HCT116 (cell line): ENCODE measurements around the gene EMSY. TPM values are rescaled to one million over a fixed set of nuclear protein-coding genes. Genes with fewer than 3 reads are reported as not detected.

Experiments
- ATAC-seq: fragments of 200-7000 bp; cut with Tn5 transposase; 2 replicates; pipeline ENCODE4 v1.9.1; 2020; ENCODE audit warnings: mild to moderate bottlenecking, moderate library complexity
- BruUV-seq: library from RNA; stranded (reverse); fragments of 400-500 nt; replicated peaks from 2 replicates; lab custom pipeline; 2021; lab: Mats Ljungman, UMichigan
- CTCF ChIA-PET: fragments of 300-600 bp; sonication (Branson Sonifier 250); formaldehyde crosslinking; loops from one replicate; lab custom pipeline; 2021; ENCODE audit warnings: antibody characterized with exemption; lab: Charles Lee
- POLR2A ChIA-PET: fragments of 300-600, 350-600 bp; sonication (Branson Sonifier 250); formaldehyde crosslinking; loops from one replicate; lab custom pipeline; 2021; ENCODE audit warnings: antibody characterized with exemption; lab: Charles Lee
- RAD21 ChIA-PET, 2 experiments: fragments of 300-600 bp; sonication (Branson Sonifier 250); formaldehyde crosslinking; loops; one replicate each; lab custom pipeline; 2023; ENCODE audit warnings: low total read pairs in 2 of 2; ENCODE audit not compliant: uncharacterized antibody in 2 of 2, unreplicated experiment in 2 of 2, low non-redundant PET in 1 of 2; lab: Charles Lee
- DNase-seq: peaks from one replicate; pipeline ENCODE4 v3.0.0-alpha.2; 2010; ENCODE audit warnings: low read depth, low spot score
- H2AFZ ChIP-seq: fragments of 200-600 bp; shearing (Covaris generic), sonication (generic); 2 replicates; pipeline ENCODE4 v1.6.1; 2017; ENCODE audit warnings: low read depth, mixed run types, mixed read lengths, antibody characterized with exemption, low read length; ENCODE audit not compliant: poor library complexity, severe bottlenecking
- H3K27ac ChIP-seq: 2 replicates; pipeline ENCODE4 v1.5.1; 2012; ENCODE audit warnings: low read depth, low read length
- H3K27me3 ChIP-seq: fragments of 200-600 bp; sonication (generic); 2 replicates; pipeline ENCODE4 v1.6.1; 2016; ENCODE audit warnings: mixed run types, low read length, mixed read lengths; ENCODE audit not compliant: insufficient read depth
- H3K36me3 ChIP-seq, 2 experiments: fragments of 200-500 bp in 1 of 2; fragments of 200-600 bp in 1 of 2; sonication (Bioruptor generic) in 1 of 2; sonication (generic) in 1 of 2; 2 replicates each; pipeline versions ENCODE4 v1.5.1 to v1.6.1; 2014 to 2016; ENCODE audit warnings: low read length in 2 of 2, inconsistent platforms in 1 of 2, mixed read lengths in 1 of 2, mixed run types in 1 of 2; ENCODE audit not compliant: insufficient read depth in 2 of 2, control insufficient read depth in 1 of 2
- H3K4me1 ChIP-seq, 2 experiments: fragments of 200-600 bp in 1 of 2; sonication (generic) in 1 of 2; 2 replicates each; pipeline versions ENCODE4 v1.5.1 to v1.6.1; 2012 to 2017; ENCODE audit warnings: low read length in 2 of 2, inconsistent platforms in 1 of 2, mild to moderate bottlenecking in 1 of 2, mixed read lengths in 1 of 2, mixed run types in 1 of 2, moderate library complexity in 1 of 2; ENCODE audit not compliant: insufficient read depth in 2 of 2, control insufficient read depth in 1 of 2
- H3K4me2 ChIP-seq: fragments of 200-600 bp; sonication (generic); 2 replicates; pipeline ENCODE4 v1.6.1; 2017; ENCODE audit warnings: mixed run types, low read length, mixed read lengths
- H3K4me3 ChIP-seq, 2 experiments: fragments of 200-600 bp in 1 of 2; sonication (generic) in 1 of 2; replicated peaks in 1 of 2; 2 replicates each; pipeline ENCODE4 v1.5.1; 2011 to 2016; ENCODE audit warnings: low read length in 2 of 2, control low read depth in 1 of 2, low read depth in 1 of 2, mild to moderate bottlenecking in 1 of 2, mixed read lengths in 1 of 2, mixed run types in 1 of 2
- H3K79me2 ChIP-seq: fragments of 200-600 bp; sonication (generic); 2 replicates; pipeline ENCODE4 v1.6.1; 2017; ENCODE audit warnings: mild to moderate bottlenecking, mixed run types, low read length, moderate library complexity, mixed read lengths; ENCODE audit not compliant: insufficient read depth
- H3K9ac ChIP-seq: fragments of 200-600 bp; sonication (generic); 2 replicates; pipeline ENCODE4 v1.6.1; 2016; ENCODE audit warnings: low read length, mixed read lengths
- H3K9me2 ChIP-seq: fragments of 200-600 bp; sonication (generic), shearing (Covaris generic); 2 replicates; pipeline ENCODE4 v1.6.1; 2017; ENCODE audit warnings: mixed run types, mild to moderate bottlenecking, moderate library complexity; ENCODE audit not compliant: insufficient read depth
- H3K9me3 ChIP-seq, 2 experiments: fragments of 200-500 bp in 1 of 2; fragments of 200-600 bp in 1 of 2; sonication (Bioruptor generic) in 1 of 2; sonication (generic) in 1 of 2; 2 replicates each; pipeline ENCODE4 v1.6.1; 2014 to 2017; ENCODE audit warnings: low read length in 2 of 2, mixed read lengths in 2 of 2, inconsistent platforms in 1 of 2, low read depth in 1 of 2, mild to moderate bottlenecking in 1 of 2, mixed run types in 1 of 2, moderate library complexity in 1 of 2; ENCODE audit not compliant: control insufficient read depth in 1 of 2, insufficient read depth in 1 of 2
- H4K20me1 ChIP-seq: fragments of 200-600 bp; sonication (generic), shearing (Covaris generic); 2 replicates; pipeline ENCODE4 v1.6.1; 2017; ENCODE audit warnings: mixed run types, mild to moderate bottlenecking, moderate library complexity; ENCODE audit not compliant: insufficient read depth
- CTCF ChIP-seq, 3 experiments: fragments of 200-600 bp in 1 of 3; sonication (generic) in 1 of 3; IDR thresholded peaks in 2 of 3; conservative IDR thresholded peaks in 1 of 3; 2 replicates each; pipeline ENCODE4 v1.5.1; 2012 to 2017; ENCODE audit warnings: low read depth in 2 of 3, low read length in 2 of 3, antibody characterized with exemption in 1 of 3, borderline replicate concordance in 1 of 3, control low read depth in 1 of 3, mild to moderate bottlenecking in 1 of 3, mixed read lengths in 1 of 3, mixed run types in 1 of 3, moderate library complexity in 1 of 3; ENCODE audit not compliant: insufficient read depth in 1 of 3
- FOSL1 ChIP-seq: IDR thresholded peaks from 2 replicates; pipeline ENCODE4 v1.6.1; 2012; ENCODE audit warnings: low read depth
- RAD21 ChIP-seq: IDR thresholded peaks from 2 replicates; pipeline ENCODE4 v1.6.1; 2012; ENCODE audit warnings: low read depth, mild to moderate bottlenecking
- SIN3A ChIP-seq: IDR thresholded peaks from 2 replicates; pipeline ENCODE4 v1.6.1; 2012; ENCODE audit warnings: low read depth
- intact Hi-C: fragments of 100-400 bp; cut with micrococcal nuclease; formaldehyde crosslinking; loops from 2 replicates; pipeline ENCODE4 v1.10.0; 2022
- total RNA-seq: library from RNA; stranded (reverse); gene quantifications from one replicate; pipeline ENCODE4 v1.2.1, GENCODE V29; 2021; ENCODE audit not compliant: unreplicated experiment

Gene EMSY
- total RNA-seq, 1 experiment from 2014 or later: 22.7 TPM

GRCh38 chr11:76415073-76415472, 29.7 kb upstream of the EMSY start:
- H3K36me3 ChIP-seq: no peaks in the 10 kb centered on the region
- no peak overlapping the region for H3K9ac ChIP-seq
- no peak overlapping the region for H3K27ac ChIP-seq
- no peak for TF ChIP-seq FOSL1
- TF ChIP-seq CTCF (IDR thresholded peaks at IDR 0.05 in 2 of 3, conservative IDR thresholded peaks at IDR 0.05 in 1 of 3; ENCODE audit: borderline replicate concordance in 1 of 3, insufficient read depth in 1 of 3, low read depth in 2 of 3, low read length in 2 of 3): 0 out of 6 replicates have a peak, but pooled peaks of 1 of the 3 experiments have one; percentile 18
- peak; percentile 23; the same call in 1 of the 2 replicates for TF ChIP-seq RAD21
- TF ChIP-seq, all 23 proteins: peak for 2
- H4K20me1 ChIP-seq: no peaks in the 10 kb centered on the region
- no peaks in the 10 kb centered on the region for H3K4me1 ChIP-seq
- no peak overlapping the region for H3K4me3 ChIP-seq
- ChIA-PET RAD21 (no interaction called here), POLR2A (no interaction called here), CTCF (no interaction called here)
- no TSS peak for BruUV-seq
- no peaks in the 10 kb centered on the region for H3K79me2 ChIP-seq
- intact Hi-C loops: no loop called here
- ATAC-seq (peak; percentile 49; the same call in 1 of the 2 replicates), DNase-seq (no peak)
- H3K27me3 ChIP-seq: no peaks in the 10 kb centered on the region
- no peak overlapping the region for H3K4me2 ChIP-seq
- H2AFZ ChIP-seq: no peak overlapping the region
- no peaks in the 10 kb centered on the region for H3K9me3 ChIP-seq
- no peaks in the 10 kb centered on the region for H3K9me2 ChIP-seq

DNA sequence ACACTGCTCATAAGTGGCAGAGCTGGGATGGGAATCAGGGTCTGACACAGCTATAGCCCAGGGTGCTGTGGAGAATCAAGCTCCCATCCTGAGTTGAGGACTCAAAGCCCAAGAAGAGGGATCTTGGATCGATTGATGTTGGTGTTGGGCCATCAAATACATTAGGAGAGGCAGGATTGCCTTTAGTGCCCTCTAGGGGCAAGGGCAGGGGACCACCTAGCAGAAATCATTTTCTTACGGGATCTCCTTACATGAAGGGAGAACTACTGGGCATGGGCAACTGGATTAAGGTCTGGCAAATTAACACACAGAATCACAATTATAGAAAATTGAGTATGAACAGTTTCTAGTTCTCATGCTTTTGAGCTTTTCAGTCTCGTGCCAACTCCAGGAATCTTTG, 24.9 kb upstream of the EMSY start:
- Histone ChIP-seq H3K27ac (no peak overlapping the region), H3K36me3 (no peaks in the 10 kb centered on the region), H4K20me1 (no peaks in the 10 kb centered on the region), H3K9me2 (no peaks in the 10 kb centered on the region), H3K9me3 (no peaks in the 10 kb centered on the region), H3K4me2 (no peak overlapping the region), H3K79me2 (no peaks in the 10 kb centered on the region), H2AFZ (no peak overlapping the region), H3K4me1 (no peaks in the 10 kb centered on the region)
- DNase-seq (no peak), ATAC-seq (peak; percentile 75)
- RAD21 ChIA-PET: no interaction called here
- BruUV-seq: no TSS peak
- POLR2A ChIA-PET: no interaction called here
- intact Hi-C loops: no loop called here
- TF ChIP-seq RAD21 (peak; percentile 34; the same call in 1 of the 2 replicates), SIN3A (no peak), CTCF (IDR thresholded peaks at IDR 0.05 in 2 of 3, conservative IDR thresholded peaks at IDR 0.05 in 1 of 3; ENCODE audit: borderline replicate concordance in 1 of 3, insufficient read depth in 1 of 3, low read depth in 2 of 3, low read length in 2 of 3) (peak; percentile 12 to 58 (median 51); a peak in 5 of 6 replicates)
- TF ChIP-seq, all 23 proteins: peak for 2
- no peak overlapping the region for H3K9ac ChIP-seq
- H3K4me3 ChIP-seq: no peak overlapping the region
- CTCF ChIA-PET: interaction anchor here (1.0 to 1.1 kb wide), 2 partner anchors 8 to 213 kb away, joined by 3 read pairs; no protein-coding TSS in a partner anchor
- no peaks in the 10 kb centered on the region for H3K27me3 ChIP-seq
